HEK293T (cell line): ENCODE results near the gene MAGI3.

Source experiments
- ARNT ChIP-seq: fragments of 450-650 bp; IDR thresholded peaks from 2 replicates; pipeline ENCODE4 v1.6.1; 2017; ENCODE audit warnings: mild to moderate bottlenecking
- BHLHE40 ChIP-seq: fragments of 450-650 bp; IDR thresholded peaks from 2 replicates; pipeline ENCODE4 v1.6.1; 2016; ENCODE audit warnings: mild to moderate bottlenecking, moderate library complexity, borderline replicate concordance
- CTBP1 ChIP-seq: fragments of 450-650 bp; IDR thresholded peaks from 2 replicates; pipeline ENCODE4 v1.6.1; 2016; ENCODE audit warnings: borderline replicate concordance
- FOXA1 ChIP-seq: fragments of 450-650 bp; IDR thresholded peaks from 2 replicates; pipeline ENCODE4 v1.6.1; 2016; ENCODE audit warnings: mild to moderate bottlenecking
- FOXK2 ChIP-seq: fragments of 450-650 bp; IDR thresholded peaks from 2 replicates; pipeline ENCODE4 v1.6.1; 2016; ENCODE audit warnings: mild to moderate bottlenecking
- FOXM1 ChIP-seq: fragments of 450-650 bp; IDR thresholded peaks from 2 replicates; pipeline ENCODE4 v1.6.1; 2017; ENCODE audit warnings: mild to moderate bottlenecking, borderline replicate concordance
- HDGF ChIP-seq: fragments of 450-650 bp; IDR thresholded peaks from 2 replicates; pipeline ENCODE4 v1.6.1; 2017; ENCODE audit warnings: antibody characterized with exemption, borderline replicate concordance
- L3MBTL2 ChIP-seq: fragments of 450-650 bp; conservative IDR thresholded peaks from 2 replicates; pipeline ENCODE4 v1.6.1; 2016; ENCODE audit warnings: mild to moderate bottlenecking
- LEF1 ChIP-seq: fragments of 450-650 bp; IDR thresholded peaks from 2 replicates; pipeline ENCODE4 v1.6.1; 2017; ENCODE audit warnings: mild to moderate bottlenecking, borderline replicate concordance
- SP1 ChIP-seq: fragments of 450-650 bp; IDR thresholded peaks from 2 replicates; pipeline ENCODE4 v1.6.1; 2017
- SUZ12 ChIP-seq: fragments of 450-650 bp; IDR thresholded peaks from 2 replicates; pipeline ENCODE4 v1.6.1; 2016; ENCODE audit warnings: mild to moderate bottlenecking
- ZNF384 ChIP-seq: fragments of 450-650 bp; IDR thresholded peaks from 2 replicates; pipeline ENCODE4 v1.6.1; 2016
- TF ChIP-seq, protein P1 (sequence below): fragments of 450-650 bp; IDR thresholded peaks from 2 replicates; pipeline ENCODE4 v1.6.1; 2016

DNA sequence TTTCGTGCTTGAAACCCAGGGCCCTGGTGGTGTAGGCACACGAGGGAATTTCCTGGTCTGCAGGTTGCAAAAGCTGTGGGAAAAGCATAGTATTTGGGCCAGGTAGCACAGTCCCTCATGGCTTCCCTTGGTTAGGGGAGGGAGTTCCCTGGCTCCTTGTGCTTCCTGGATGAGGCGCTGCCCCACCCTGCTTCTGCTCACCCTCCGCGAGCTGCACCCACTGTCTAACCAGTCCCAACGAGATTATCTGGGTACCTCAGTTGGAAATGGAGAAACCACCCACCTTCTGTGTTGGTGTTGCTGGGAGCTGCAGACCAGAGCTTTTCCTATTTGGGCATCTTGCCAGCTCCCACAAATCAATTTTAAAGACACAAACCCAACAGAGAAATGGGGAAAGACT lies 186.0 kb downstream of the MAGI3 start:
- TF ChIP-seq FOXK2 = no peak
- TF ChIP-seq FOXM1 = no peak
- no peak for TF ChIP-seq L3MBTL2
- TF ChIP-seq SUZ12 = no peak
- TF ChIP-seq SP1 = no peak
- TF ChIP-seq ZNF384 = no peak
- TF ChIP-seq FOXA1 = no peak
- TF ChIP-seq BHLHE40 = no peak
- no peak for TF ChIP-seq CTBP1
- TF ChIP-seq, protein P1, sequence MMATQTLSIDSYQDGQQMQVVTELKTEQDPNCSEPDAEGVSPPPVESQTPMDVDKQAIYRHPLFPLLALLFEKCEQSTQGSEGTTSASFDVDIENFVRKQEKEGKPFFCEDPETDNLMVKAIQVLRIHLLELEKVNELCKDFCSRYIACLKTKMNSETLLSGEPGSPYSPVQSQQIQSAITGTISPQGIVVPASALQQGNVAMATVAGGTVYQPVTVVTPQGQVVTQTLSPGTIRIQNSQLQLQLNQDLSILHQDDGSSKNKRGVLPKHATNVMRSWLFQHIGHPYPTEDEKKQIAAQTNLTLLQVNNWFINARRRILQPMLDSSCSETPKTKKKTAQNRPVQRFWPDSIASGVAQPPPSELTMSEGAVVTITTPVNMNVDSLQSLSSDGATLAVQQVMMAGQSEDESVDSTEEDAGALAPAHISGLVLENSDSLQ = no peak
- no peak for TF ChIP-seq HDGF
- TF ChIP-seq LEF1 = no peak
- TF ChIP-seq ARNT = no peak
